Measurements from ENCODE around the gene IFNL3. TPM values are rescaled to one million over a fixed set of nuclear protein-coding genes. Genes with fewer than 3 reads are reported as not detected.

Gene IFNL3
- polyA plus RNA-seq, 1 donor, result not detected

DNA sequence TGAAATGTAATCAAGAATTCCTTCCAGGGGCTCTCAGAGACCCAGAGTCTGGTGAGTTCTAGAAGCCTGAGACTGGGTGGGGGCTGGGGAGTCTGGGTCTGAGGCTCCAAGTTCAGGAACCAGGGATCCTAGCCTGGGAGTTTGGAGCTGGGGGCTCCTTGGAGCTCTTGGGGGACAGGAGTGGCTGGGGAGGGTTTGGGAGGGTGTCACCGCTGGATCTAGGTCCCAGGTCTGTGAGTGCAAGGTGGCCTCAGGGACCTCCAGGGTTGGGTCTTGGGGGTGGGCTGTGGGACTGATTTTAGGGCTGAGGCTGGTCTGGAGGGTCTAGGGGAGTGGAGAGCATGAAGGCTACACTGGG is 41.8 kb downstream of the IFNL3 start:
- WGBS (ENCODE audit: insufficient coverage, low lambda C conversion rate), result no CpG with 5 or more reads among the region's 1 CpG
- Histone ChIP-seq H3K27ac (ENCODE audit: low read length) (no peak overlapping the region), H3K9me3 (ENCODE audit: control insufficient read depth, low read depth, low read length) (peaks cover 9% of the 10 kb centered on the region), H3K4me1 (ENCODE audit: control insufficient read depth, insufficient read depth, low read length) (peaks cover 13% of the 10 kb centered on the region), H3K27me3 (ENCODE audit: control insufficient read depth, insufficient read depth, low read length) (peaks cover 52% of the 10 kb centered on the region), H3K36me3 (ENCODE audit: control insufficient read depth, insufficient read depth, low read length) (no peaks in the 10 kb centered on the region), H3K4me3 (ENCODE audit: low read length) (no peak overlapping the region)
- DNase-seq, result no peak

- Histone ChIP-seq H3K36me3 (ENCODE audit: control insufficient read depth, insufficient read depth, low read length) (no peaks in the 10 kb centered on the region), H3K9me3 (ENCODE audit: control insufficient read depth, low read depth, low read length) (peaks cover 9% of the 10 kb centered on the region), H3K27ac (ENCODE audit: low read length) (no peak overlapping the region), H3K4me3 (ENCODE audit: low read length) (no peak overlapping the region), H3K4me1 (ENCODE audit: control insufficient read depth, insufficient read depth, low read length) (peaks cover 19% of the 10 kb centered on the region), H3K27me3 (ENCODE audit: control insufficient read depth, insufficient read depth, low read length) (peaks cover 74% of the 10 kb centered on the region)
- no CpG with 5 or more reads among the region's 3 CpGs for WGBS (ENCODE audit: insufficient coverage, low lambda C conversion rate)
- DNase-seq, result no peak
Measured at GRCh38 chr19:39200803-39201115, 44.0 kb downstream of the IFNL3 start.

- no peak overlapping the region for H3K4me3 ChIP-seq (ENCODE audit: low read length)
- H3K27ac ChIP-seq (ENCODE audit: low read length), result no peak overlapping the region
- no peaks in the 10 kb centered on the region for H3K36me3 ChIP-seq (ENCODE audit: control insufficient read depth, insufficient read depth, low read length)
- peaks cover 9% of the 10 kb centered on the region for H3K9me3 ChIP-seq (ENCODE audit: control insufficient read depth, low read depth, low read length)
- H3K4me1 ChIP-seq (ENCODE audit: control insufficient read depth, insufficient read depth, low read length), result peaks cover 16% of the 10 kb centered on the region
- peaks cover 78% of the 10 kb centered on the region for H3K27me3 ChIP-seq (ENCODE audit: control insufficient read depth, insufficient read depth, low read length)
- WGBS (ENCODE audit: insufficient coverage, low lambda C conversion rate), result no CpG with 5 or more reads among the region's 32 CpGs
- DNase-seq, result no peak
Measured at GRCh38 chr19:39200066-39200802, 44.6 kb downstream of the IFNL3 start.

GRCh38 chr19:39199025-39199424 is 45.8 kb downstream of the IFNL3 start:
- H3K36me3 ChIP-seq (ENCODE audit: control insufficient read depth, insufficient read depth, low read length), result no peaks in the 10 kb centered on the region
- DNase-seq, result no peak
- WGBS (ENCODE audit: insufficient coverage, low lambda C conversion rate), result no CpG with 5 or more reads among the region's 11 CpGs
- peaks cover 9% of the 10 kb centered on the region for H3K9me3 ChIP-seq (ENCODE audit: control insufficient read depth, low read depth, low read length)
- H3K27ac ChIP-seq (ENCODE audit: low read length), result no peak overlapping the region
- no peak overlapping the region for H3K4me3 ChIP-seq (ENCODE audit: low read length)
- H3K4me1 ChIP-seq (ENCODE audit: control insufficient read depth, insufficient read depth, low read length), result peaks cover 13% of the 10 kb centered on the region
- H3K27me3 ChIP-seq (ENCODE audit: control insufficient read depth, insufficient read depth, low read length), result peaks cover 80% of the 10 kb centered on the region

- Histone ChIP-seq H3K9me3 (ENCODE audit: control insufficient read depth, low read depth, low read length) (peaks cover 3% of the 10 kb centered on the region), H3K36me3 (ENCODE audit: control insufficient read depth, insufficient read depth, low read length) (no peaks in the 10 kb centered on the region), H3K27ac (ENCODE audit: low read length) (no peak overlapping the region), H3K27me3 (ENCODE audit: control insufficient read depth, insufficient read depth, low read length) (peaks cover 67% of the 10 kb centered on the region), H3K4me3 (ENCODE audit: low read length) (no peak overlapping the region), H3K4me1 (ENCODE audit: control insufficient read depth, insufficient read depth, low read length) (peaks cover 19% of the 10 kb centered on the region)
- no CpG with 5 or more reads among the region's 5 CpGs for WGBS (ENCODE audit: insufficient coverage, low lambda C conversion rate)
- no peak for DNase-seq
Measured at GRCh38 chr19:39197808-39198207, 47.0 kb downstream of the IFNL3 start.

DNA sequence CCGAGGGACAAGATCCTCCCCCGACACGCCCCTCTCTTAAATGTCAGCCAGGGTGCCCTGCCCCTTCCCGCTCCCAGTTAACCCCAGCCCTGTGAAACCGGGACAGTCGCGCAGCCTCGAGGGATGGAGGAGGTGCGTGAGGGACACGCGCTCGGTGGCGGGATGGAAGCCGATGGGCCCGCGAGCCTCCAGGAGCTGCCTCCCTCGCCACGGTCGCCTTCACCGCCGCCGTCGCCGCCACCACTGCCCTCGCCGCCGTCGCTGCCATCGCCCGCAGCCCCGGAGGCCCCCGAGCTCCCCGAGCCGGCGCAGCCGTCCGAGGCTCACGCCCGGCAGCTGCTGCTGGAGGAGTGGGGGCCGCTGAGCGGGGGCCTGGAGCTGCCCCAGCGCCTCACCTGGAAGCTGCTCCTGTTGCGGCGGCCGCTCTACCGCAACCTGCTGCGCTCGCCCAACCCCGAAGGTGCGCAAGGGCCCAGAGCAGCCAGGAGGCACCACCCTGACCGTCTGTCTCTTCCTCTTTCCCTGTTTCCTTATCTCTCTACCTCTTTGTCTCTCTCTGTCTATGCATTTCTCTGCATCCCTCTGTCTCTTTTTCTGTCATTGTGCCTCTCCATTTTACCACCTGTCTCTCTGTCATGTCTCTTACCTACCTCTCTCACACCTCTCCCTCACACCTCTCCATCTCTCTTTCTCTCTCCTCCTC is 47.8 kb downstream of the IFNL3 start, which contains the start of gene NCCRP1:
TSS of gene NCCRP1 (plus strand) at position 105 of the 703 bp plus-strand sequence. CDS start at position 124, 19 bp downstream.
- WGBS (ENCODE audit: insufficient coverage, low lambda C conversion rate), result 10% methylated on average over 2 of the region's 51 CpGs
- no peak for DNase-seq
- Histone ChIP-seq H3K4me1 (ENCODE audit: control insufficient read depth, insufficient read depth, low read length) (peaks cover 19% of the 10 kb centered on the region), H3K9me3 (ENCODE audit: control insufficient read depth, low read depth, low read length) (peaks cover 3% of the 10 kb centered on the region), H3K27ac (ENCODE audit: low read length) (no peak within 1 kb of the TSS), H3K27me3 (ENCODE audit: control insufficient read depth, insufficient read depth, low read length) (peaks cover 64% of the 10 kb centered on the region), H3K4me3 (ENCODE audit: low read length) (no peak within 1 kb of the TSS), H3K36me3 (ENCODE audit: control insufficient read depth, insufficient read depth, low read length) (no peaks in the 10 kb centered on the region)

DNA sequence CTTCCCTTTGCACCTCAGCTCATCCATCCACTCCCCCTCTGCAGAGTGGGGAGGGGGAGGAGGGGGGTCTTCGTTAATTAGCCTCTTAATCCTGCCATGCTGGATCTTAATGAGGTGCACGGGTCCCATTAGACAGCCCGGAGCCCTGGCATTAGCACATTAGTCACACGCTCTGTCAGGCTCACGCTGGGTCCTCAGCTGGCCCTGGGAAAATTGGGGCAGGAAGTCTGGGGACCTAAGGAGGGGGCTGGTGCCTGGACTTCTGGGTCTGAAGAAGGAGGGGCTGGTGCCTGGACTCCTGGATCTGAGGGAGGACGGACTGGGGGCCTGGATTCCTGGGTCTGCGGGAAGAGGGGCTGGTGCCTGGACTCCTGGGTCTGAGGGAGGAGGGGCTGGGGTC is 48.5 kb downstream of the IFNL3 start:
- Histone ChIP-seq H3K4me3 (ENCODE audit: low read length) (no peak overlapping the region), H3K27ac (ENCODE audit: low read length) (no peak overlapping the region), H3K27me3 (ENCODE audit: control insufficient read depth, insufficient read depth, low read length) (peaks cover 58% of the 10 kb centered on the region), H3K36me3 (ENCODE audit: control insufficient read depth, insufficient read depth, low read length) (no peaks in the 10 kb centered on the region), H3K9me3 (ENCODE audit: control insufficient read depth, low read depth, low read length) (peaks cover 3% of the 10 kb centered on the region), H3K4me1 (ENCODE audit: control insufficient read depth, insufficient read depth, low read length) (peaks cover 19% of the 10 kb centered on the region)
- no CpG with 5 or more reads among the region's 7 CpGs for WGBS (ENCODE audit: insufficient coverage, low lambda C conversion rate)
- no peak for DNase-seq

DNA sequence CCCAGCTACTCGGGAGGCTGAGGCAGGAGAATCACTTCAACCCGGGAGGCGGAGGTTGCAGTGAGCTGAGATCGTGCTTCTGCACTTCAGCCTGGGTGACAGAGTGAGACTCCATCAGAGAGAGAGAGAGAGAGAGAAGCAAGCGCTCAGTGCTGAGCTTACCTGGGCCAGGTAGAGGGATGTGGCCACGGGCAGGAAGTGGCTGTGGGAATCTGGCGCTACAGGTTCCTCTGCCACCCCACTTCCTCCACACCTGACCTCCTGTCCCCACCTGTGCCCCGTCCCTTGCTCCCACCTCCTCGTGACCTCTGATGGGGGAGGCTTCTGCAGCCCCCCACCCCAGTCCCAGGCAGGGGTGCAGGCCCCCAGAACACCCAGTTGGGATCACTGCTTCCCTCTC is 49.1 kb downstream of the IFNL3 start:
- no peak for DNase-seq
- H3K27me3 ChIP-seq (ENCODE audit: control insufficient read depth, insufficient read depth, low read length), result peaks cover 55% of the 10 kb centered on the region
- H3K36me3 ChIP-seq (ENCODE audit: control insufficient read depth, insufficient read depth, low read length), result no peaks in the 10 kb centered on the region
- H3K4me3 ChIP-seq (ENCODE audit: low read length), result no peak overlapping the region
- no CpG with 5 or more reads among the region's 9 CpGs for WGBS (ENCODE audit: insufficient coverage, low lambda C conversion rate)
- peaks cover 3% of the 10 kb centered on the region for H3K9me3 ChIP-seq (ENCODE audit: control insufficient read depth, low read depth, low read length)
- peaks cover 19% of the 10 kb centered on the region for H3K4me1 ChIP-seq (ENCODE audit: control insufficient read depth, insufficient read depth, low read length)
- H3K27ac ChIP-seq (ENCODE audit: low read length), result no peak overlapping the region

DNA sequence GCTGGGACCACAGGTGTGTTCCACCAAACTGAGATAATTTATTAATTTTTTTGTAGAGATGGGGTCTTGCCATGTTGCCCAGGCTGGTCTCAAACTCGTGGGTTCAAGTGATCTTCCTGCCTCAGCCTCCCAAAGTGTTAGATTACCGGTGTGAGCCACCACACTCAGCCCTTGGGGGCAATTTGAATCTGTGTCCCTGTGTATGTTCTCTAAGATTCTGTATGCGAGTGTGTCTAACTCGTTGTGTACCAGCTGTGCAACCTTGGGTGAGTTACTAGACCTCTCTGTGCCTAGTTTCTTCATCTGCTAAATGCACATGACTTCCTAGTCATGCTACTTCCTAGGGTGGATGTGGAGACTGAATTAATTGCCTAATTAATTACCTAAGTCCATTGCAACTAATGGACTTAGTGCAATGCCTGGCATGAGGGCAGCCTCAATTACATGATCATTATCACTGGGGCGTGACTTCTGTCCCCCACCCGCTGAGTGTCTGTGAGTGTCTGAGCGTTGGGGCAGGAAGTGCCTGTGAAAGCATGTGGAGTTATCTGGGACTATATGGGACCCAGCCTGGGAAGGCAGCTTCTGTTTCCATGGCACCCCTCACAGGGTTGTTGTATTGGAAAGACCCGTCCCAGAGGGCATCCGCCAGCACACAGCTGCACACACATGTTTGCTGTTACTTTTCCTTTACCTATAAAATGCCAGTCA is 49.8 kb downstream of the IFNL3 start:
- Histone ChIP-seq H3K27ac (ENCODE audit: low read length) (no peak overlapping the region), H3K27me3 (ENCODE audit: control insufficient read depth, insufficient read depth, low read length) (peaks cover 49% of the 10 kb centered on the region), H3K36me3 (ENCODE audit: control insufficient read depth, insufficient read depth, low read length) (no peaks in the 10 kb centered on the region), H3K9me3 (ENCODE audit: control insufficient read depth, low read depth, low read length) (no peaks in the 10 kb centered on the region), H3K4me1 (ENCODE audit: control insufficient read depth, insufficient read depth, low read length) (peaks cover 19% of the 10 kb centered on the region), H3K4me3 (ENCODE audit: low read length) (no peak overlapping the region)
- WGBS (ENCODE audit: insufficient coverage, low lambda C conversion rate), result no CpG with 5 or more reads among the region's 9 CpGs
- peak in 1 of 2 donors; percentile 62 for DNase-seq

- DNase-seq, result peak; percentile 54 to 76
- peaks cover 19% of the 10 kb centered on the region for H3K4me1 ChIP-seq (ENCODE audit: control insufficient read depth, insufficient read depth, low read length)
- H3K9me3 ChIP-seq (ENCODE audit: control insufficient read depth, low read depth, low read length), result no peaks in the 10 kb centered on the region
- H3K27ac ChIP-seq (ENCODE audit: low read length), result no peak overlapping the region
- H3K36me3 ChIP-seq (ENCODE audit: control insufficient read depth, insufficient read depth, low read length), result no peaks in the 10 kb centered on the region
- no CpG with 5 or more reads among the region's 8 CpGs for WGBS (ENCODE audit: insufficient coverage, low lambda C conversion rate)
- peaks cover 40% of the 10 kb centered on the region for H3K27me3 ChIP-seq (ENCODE audit: control insufficient read depth, insufficient read depth, low read length)
- no peak overlapping the region for H3K4me3 ChIP-seq (ENCODE audit: low read length)
Measured at GRCh38 chr19:39193803-39194202, 51.0 kb downstream of the IFNL3 start.

All from large intestine (tissue), 3 donors.